ENCODE data around the gene MYCBPAP. TPM values are rescaled to one million over a fixed set of nuclear protein-coding genes. Genes with fewer than 3 reads are reported as not detected.

Gene MYCBPAP
- total RNA-seq, 1 donor from 2014 or later = 0.26 TPM

- DNase-seq (ENCODE audit: low read depth) (no peak), FAIRE-seq (no peak)
- Histone ChIP-seq H3K27me3 (ENCODE audit: control insufficient read depth, insufficient read depth, low read length) (no peaks in the 10 kb centered on the region), H3K36me3 (ENCODE audit: control insufficient read depth, insufficient read depth, low read length) (peaks cover 9% of the 10 kb centered on the region), H3K4me3 (ENCODE audit: low read depth, low read length) (no peak overlapping the region)
- no peak for TF ChIP-seq CTCF (IDR thresholded peaks at IDR 0.05; ENCODE audit: insufficient read depth, low read length, severe bottlenecking)
These were observed 46.6 kb upstream of the MYCBPAP start for GRCh38 chr17:50461550-50462132.

DNA sequence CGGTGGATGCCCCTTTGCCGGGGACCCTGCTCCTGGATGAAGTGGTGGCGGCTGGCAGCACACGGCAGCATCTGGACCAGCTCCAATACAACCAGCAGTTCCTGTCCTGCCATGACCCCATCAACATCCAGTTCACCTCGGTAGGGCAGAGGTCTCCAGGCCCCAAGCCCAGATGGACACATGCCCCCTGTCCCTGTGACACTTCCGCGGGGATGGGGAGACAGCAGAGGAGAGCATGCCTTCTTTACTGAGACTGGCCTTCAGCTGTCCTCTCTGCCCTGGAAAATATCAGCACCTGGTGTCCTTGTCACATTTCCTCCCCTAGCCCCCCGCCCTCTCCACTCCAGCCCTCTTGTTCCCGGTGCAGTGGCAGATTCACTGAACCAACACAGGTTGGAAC, 45.8 kb upstream of the MYCBPAP start:
- TF ChIP-seq CTCF (IDR thresholded peaks at IDR 0.05; ENCODE audit: insufficient read depth, low read length, severe bottlenecking) = no peak
- peaks cover 9% of the 10 kb centered on the region for H3K36me3 ChIP-seq (ENCODE audit: control insufficient read depth, insufficient read depth, low read length)
- DNase-seq (ENCODE audit: low read depth) = no peak
- no peak overlapping the region for H3K4me3 ChIP-seq (ENCODE audit: low read depth, low read length)
- no peak for FAIRE-seq
- H3K27me3 ChIP-seq (ENCODE audit: control insufficient read depth, insufficient read depth, low read length) = no peaks in the 10 kb centered on the region

DNA sequence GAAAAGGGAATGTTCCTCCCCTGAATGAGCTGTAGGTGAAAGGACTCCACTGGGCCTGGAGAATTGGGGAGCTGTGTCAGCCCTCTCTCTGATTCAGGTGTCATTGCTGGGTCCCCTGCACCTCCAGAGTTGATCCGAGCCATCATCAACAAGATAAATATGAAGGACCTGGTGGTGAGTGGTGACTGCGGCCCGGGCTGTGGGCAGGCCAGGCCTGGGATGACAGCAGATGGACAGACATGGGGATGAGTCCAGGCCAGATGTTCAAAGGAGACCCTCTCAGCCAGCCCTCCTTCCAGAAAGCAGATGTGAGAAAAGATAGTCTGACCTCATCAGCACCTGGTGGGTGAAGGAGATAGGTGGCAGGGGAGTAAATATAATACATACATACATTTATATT, 44.1 kb upstream of the MYCBPAP start:
- H3K36me3 ChIP-seq (ENCODE audit: control insufficient read depth, insufficient read depth, low read length) = peaks cover 9% of the 10 kb centered on the region
- H3K4me3 ChIP-seq (ENCODE audit: low read depth, low read length) = no peak overlapping the region
- no peak for FAIRE-seq
- H3K27me3 ChIP-seq (ENCODE audit: control insufficient read depth, insufficient read depth, low read length) = peaks cover 8% of the 10 kb centered on the region
- no peak for TF ChIP-seq CTCF (IDR thresholded peaks at IDR 0.05; ENCODE audit: insufficient read depth, low read length, severe bottlenecking)
- DNase-seq (ENCODE audit: low read depth) = no peak

DNA sequence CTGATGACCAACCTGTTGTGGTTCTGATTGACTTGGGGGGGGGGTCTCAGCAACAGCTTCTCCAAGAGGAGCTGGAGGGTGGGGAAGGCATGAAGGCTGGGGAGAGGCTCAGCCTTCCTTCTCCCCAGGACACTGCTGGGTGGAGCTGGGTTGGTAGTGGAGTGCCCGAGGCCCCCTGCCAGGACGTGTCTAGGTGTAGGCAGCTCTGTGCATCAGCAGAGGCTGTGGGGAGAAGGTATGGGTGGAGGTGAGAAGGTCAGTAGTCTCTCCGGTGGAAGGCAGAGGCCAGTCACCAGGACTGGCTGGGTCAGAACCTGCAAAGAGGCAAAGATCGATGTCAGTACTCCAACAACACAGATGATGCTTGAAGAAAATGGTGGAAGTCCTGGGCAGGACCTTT, 43.5 kb upstream of the MYCBPAP start:
- FAIRE-seq = no peak
- Histone ChIP-seq H3K27me3 (ENCODE audit: control insufficient read depth, insufficient read depth, low read length) (peaks cover 8% of the 10 kb centered on the region), H3K36me3 (ENCODE audit: control insufficient read depth, insufficient read depth, low read length) (peaks cover 9% of the 10 kb centered on the region), H3K4me3 (ENCODE audit: low read depth, low read length) (no peak overlapping the region)
- no peak for DNase-seq (ENCODE audit: low read depth)
- no peak for TF ChIP-seq CTCF (IDR thresholded peaks at IDR 0.05; ENCODE audit: insufficient read depth, low read length, severe bottlenecking)

DNA sequence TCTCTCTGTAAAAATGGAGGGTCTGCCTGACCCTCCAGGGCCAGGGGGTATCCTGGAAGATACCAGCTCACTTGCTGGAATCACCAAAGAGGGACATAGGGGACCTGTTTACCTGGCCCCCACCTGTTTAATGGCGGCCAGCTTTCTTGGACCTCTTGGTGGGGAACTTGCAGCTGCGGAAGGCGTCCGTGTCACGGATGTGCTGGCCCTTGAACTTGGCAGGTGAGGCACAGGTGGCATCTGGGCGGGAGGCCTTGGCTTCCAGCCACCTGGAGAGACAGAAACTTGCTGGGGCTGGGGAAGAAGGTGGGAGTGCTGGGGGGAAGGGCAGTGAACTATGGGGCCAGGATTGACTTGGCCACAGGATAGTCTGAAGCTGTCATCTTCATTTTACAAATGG, 43.1 kb upstream of the MYCBPAP start:
- H3K36me3 ChIP-seq (ENCODE audit: control insufficient read depth, insufficient read depth, low read length) = peaks cover 9% of the 10 kb centered on the region
- H3K4me3 ChIP-seq (ENCODE audit: low read depth, low read length) = no peak overlapping the region
- FAIRE-seq = no peak
- TF ChIP-seq CTCF (IDR thresholded peaks at IDR 0.05; ENCODE audit: insufficient read depth, low read length, severe bottlenecking) = no peak
- H3K27me3 ChIP-seq (ENCODE audit: control insufficient read depth, insufficient read depth, low read length) = peaks cover 8% of the 10 kb centered on the region
- no peak for DNase-seq (ENCODE audit: low read depth)

GRCh38 chr17:50465635-50466034, 42.6 kb upstream of the MYCBPAP start:
- no peak for TF ChIP-seq CTCF (IDR thresholded peaks at IDR 0.05; ENCODE audit: insufficient read depth, low read length, severe bottlenecking)
- FAIRE-seq (no peak), DNase-seq (ENCODE audit: low read depth) (no peak)
- peaks cover 9% of the 10 kb centered on the region for H3K36me3 ChIP-seq (ENCODE audit: control insufficient read depth, insufficient read depth, low read length)
- H3K27me3 ChIP-seq (ENCODE audit: control insufficient read depth, insufficient read depth, low read length) = peaks cover 8% of the 10 kb centered on the region
- no peak overlapping the region for H3K4me3 ChIP-seq (ENCODE audit: low read depth, low read length)
